ENCODE results near the gene CEP43.

CEP43 gene

DNA sequence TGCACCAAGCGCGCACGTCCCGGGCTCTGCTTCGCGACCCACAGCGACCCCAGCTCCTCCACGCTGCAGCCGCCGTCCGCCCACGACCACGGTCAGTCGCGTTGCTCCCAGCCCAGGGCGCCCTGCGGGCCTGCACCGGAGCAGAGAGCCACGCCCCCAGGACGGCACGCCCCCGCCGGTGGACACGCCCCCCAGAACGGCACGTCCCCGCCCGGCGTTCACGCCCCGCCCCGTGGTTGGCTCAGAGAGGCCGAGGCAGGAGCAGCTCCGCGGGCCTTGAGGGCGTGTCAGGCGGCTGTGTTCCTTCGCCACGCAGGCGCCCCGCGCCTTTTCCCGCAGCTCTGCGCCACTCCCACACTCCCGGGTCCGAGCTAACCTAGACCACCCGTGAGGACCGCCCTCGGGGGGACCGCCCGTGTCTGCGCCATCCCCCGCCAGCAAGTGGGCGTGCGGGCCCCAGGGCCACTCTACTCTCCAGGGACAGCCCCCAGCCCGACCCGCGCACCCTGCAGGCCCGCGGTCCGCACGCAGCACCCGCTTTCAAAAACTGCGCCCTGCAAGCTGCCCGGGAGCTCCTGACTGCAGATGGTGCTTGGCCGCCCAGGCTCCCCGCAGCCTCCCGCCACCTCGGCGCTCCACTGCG lies 42.6 kb upstream of the CEP43 start, which contains the start of gene RNASET2:
Gene RNASET2, minus strand, starts transcription at position 107 of the 643 bp plus-strand sequence. CDS start 368 bp downstream, outside the sequence.
- Histone ChIP-seq H3K27me3 (replicated peaks; ENCODE audit: control insufficient read depth, insufficient read depth, low read length) (no peaks in the 10 kb centered on the region), H3K4me3 (replicated peaks; ENCODE audit: low read depth, low read length) (peak within 1 kb of the TSS; percentile 69), H3K36me3 (ENCODE audit: control insufficient read depth, insufficient read depth, low read length) (peaks cover 2% of the 10 kb centered on the region)
- DNase-seq (ENCODE audit: extremely low read depth, insufficient read length): peak; percentile 95
- TF ChIP-seq, protein P1, sequence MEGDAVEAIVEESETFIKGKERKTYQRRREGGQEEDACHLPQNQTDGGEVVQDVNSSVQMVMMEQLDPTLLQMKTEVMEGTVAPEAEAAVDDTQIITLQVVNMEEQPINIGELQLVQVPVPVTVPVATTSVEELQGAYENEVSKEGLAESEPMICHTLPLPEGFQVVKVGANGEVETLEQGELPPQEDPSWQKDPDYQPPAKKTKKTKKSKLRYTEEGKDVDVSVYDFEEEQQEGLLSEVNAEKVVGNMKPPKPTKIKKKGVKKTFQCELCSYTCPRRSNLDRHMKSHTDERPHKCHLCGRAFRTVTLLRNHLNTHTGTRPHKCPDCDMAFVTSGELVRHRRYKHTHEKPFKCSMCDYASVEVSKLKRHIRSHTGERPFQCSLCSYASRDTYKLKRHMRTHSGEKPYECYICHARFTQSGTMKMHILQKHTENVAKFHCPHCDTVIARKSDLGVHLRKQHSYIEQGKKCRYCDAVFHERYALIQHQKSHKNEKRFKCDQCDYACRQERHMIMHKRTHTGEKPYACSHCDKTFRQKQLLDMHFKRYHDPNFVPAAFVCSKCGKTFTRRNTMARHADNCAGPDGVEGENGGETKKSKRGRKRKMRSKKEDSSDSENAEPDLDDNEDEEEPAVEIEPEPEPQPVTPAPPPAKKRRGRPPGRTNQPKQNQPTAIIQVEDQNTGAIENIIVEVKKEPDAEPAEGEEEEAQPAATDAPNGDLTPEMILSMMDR (IDR thresholded peaks at IDR 0.05; ENCODE audit: insufficient read depth, low read length, poor library complexity, severe bottlenecking): no peak

DNA sequence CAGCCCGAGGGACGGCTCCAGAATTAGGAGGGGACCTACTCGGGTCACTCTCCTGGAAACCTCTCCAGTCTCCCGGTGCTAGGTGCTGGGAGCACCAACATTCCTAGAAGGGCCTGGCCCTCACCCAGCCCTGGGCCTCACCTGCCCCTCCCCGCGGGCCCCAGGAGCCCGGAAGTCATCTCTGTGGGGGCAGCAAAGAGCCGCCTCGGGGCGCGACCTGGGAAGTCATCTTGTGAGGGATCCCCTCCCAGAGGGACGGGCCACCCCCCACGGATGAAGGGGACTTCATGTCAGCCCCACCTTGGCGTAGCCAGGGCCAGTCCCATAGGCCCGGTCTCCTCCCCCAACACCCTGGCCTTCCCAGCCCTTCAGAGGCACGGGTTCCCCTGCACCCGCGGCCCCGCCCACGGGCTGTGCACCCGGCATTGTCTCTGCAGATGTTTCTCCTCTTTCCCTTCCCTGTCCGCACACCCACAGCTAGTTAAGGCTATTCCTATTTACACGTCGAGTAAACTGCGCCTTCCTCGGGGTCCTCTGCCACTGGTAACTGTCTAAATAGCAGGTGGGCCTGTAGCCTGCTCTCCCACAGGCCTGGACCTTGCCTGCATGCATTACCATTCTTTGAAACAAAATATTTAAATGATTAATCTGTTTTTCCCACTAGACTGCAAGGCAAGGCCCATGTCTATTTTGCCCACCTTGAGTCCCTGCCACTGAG lies 42.0 kb upstream of the CEP43 start:
- peak overlapping the region; percentile 69 for H3K4me3 ChIP-seq (replicated peaks; ENCODE audit: low read depth, low read length)
- TF ChIP-seq, protein P1 (IDR thresholded peaks at IDR 0.05; ENCODE audit: insufficient read depth, low read length, poor library complexity, severe bottlenecking): peak; percentile 9
- H3K36me3 ChIP-seq (ENCODE audit: control insufficient read depth, insufficient read depth, low read length): peaks cover under 1% of the 10 kb centered on the region; the same call in 1 of the 2 replicates
- peak; percentile 82 for DNase-seq (ENCODE audit: extremely low read depth, insufficient read length)
- no peaks in the 10 kb centered on the region for H3K27me3 ChIP-seq (replicated peaks; ENCODE audit: control insufficient read depth, insufficient read depth, low read length)

DNA sequence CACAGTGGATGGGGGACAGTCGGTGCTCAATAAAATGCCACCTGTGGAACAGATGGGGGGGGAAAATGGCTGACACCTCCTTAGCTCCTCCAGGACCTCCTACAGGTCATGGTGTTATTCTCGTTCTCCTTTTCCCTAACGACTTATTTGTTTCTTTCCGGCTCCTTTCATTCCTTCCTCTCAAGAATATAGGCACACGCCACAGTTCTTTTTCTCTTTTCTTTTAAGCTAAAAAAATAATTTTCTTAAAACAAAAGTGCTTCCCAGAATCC lies 41.5 kb upstream of the CEP43 start:
- Histone ChIP-seq H3K4me3 (replicated peaks; ENCODE audit: low read depth, low read length) (peak overlapping the region; percentile 69), H3K36me3 (ENCODE audit: control insufficient read depth, insufficient read depth, low read length) (no peaks in the 10 kb centered on the region), H3K27me3 (replicated peaks; ENCODE audit: control insufficient read depth, insufficient read depth, low read length) (no peaks in the 10 kb centered on the region)
- DNase-seq (ENCODE audit: extremely low read depth, insufficient read length): no peak
- TF ChIP-seq, protein P1 (IDR thresholded peaks at IDR 0.05; ENCODE audit: insufficient read depth, low read length, poor library complexity, severe bottlenecking): no peak

DNA sequence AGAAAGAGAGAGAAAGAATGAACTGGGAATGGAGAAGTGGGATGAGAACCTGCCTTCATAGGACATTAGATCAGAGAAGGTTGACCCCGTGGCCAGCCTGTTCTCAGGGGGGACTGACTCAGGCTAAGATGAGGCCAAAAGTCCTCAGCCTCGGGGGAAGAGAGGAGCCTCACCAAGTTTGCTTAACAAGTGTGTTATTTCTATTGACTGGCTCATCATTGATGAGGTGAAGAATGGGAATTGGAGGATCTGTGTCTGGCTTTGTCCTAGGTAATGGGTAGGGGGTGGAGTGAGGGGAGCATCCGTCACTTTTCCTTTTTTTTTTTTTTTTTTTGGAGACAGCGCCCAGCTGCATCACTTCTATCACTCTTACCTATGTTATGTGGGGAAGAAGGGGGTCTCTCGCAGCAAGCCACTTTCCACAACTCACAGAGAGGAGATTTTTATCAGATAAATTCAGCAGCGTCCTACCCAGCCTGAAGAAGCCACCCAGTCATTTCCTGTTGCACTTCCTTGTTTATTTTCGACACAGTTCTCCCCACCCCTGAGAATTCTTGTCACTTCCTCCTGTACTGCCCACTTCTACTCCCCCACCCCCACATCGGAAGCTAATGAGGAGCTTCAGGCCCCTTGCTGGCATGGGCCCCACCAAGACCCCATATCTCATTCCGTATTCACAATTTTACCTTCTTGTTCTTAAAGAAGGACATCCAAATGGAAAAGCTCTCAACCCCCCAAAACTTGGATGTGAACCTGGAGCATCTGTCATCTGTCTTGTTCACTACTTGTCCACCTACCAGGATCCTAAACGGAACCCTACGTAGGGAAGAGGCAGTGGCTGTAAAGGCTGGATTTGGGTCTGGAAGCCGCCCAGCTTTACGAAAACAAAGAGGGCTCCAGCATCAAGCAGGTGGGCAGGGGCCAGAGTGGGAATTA lies 40.0 kb upstream of the CEP43 start:
- Histone ChIP-seq H3K36me3 (ENCODE audit: control insufficient read depth, insufficient read depth, low read length) (no peaks in the 10 kb centered on the region), H3K4me3 (replicated peaks; ENCODE audit: low read depth, low read length) (peak overlapping the region; percentile 0; the same call in 1 of the 2 replicates), H3K27me3 (replicated peaks; ENCODE audit: control insufficient read depth, insufficient read depth, low read length) (no peaks in the 10 kb centered on the region)
- DNase-seq (ENCODE audit: extremely low read depth, insufficient read length): peak; percentile 44
- TF ChIP-seq, protein P1 (IDR thresholded peaks at IDR 0.05; ENCODE audit: insufficient read depth, low read length, poor library complexity, severe bottlenecking): no peak

DNA sequence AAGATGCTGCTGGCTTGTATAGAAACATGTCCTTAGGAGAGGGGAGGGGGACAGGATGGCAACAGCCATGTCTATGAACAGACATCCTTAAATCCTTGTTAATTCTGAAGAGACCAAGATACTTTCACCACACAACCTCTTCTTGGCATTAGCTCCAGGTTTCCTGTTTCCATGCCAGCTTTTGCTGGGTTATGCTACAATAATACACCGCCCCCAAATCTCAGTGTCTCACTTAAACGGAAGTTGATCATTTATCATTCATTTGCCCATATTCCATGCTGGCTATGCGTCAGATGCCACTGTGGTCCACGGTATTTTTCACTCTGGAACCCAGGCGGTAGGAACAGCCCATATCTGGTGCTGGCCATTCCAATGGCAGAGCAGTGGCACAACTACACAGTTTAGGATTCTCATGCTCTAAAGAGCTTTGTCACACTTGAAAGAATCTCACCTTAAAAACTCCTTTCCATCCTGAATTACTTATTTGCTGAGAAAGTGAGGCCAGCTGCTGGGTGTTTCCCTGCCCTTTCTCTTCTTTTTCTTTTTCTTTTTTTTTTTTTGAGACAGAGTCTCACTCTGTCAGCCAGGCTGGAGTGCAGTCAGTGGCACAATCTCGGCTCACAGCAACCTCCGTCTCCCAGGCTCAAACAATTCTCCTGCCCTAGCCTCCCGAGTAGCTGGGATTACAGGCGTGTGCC lies 39.1 kb upstream of the CEP43 start:
- Histone ChIP-seq H3K36me3 (ENCODE audit: control insufficient read depth, insufficient read depth, low read length) (no peaks in the 10 kb centered on the region), H3K4me3 (replicated peaks; ENCODE audit: low read depth, low read length) (no peak overlapping the region), H3K27me3 (replicated peaks; ENCODE audit: control insufficient read depth, insufficient read depth, low read length) (no peaks in the 10 kb centered on the region)
- TF ChIP-seq, protein P1 (IDR thresholded peaks at IDR 0.05; ENCODE audit: insufficient read depth, low read length, poor library complexity, severe bottlenecking): no peak
- DNase-seq (ENCODE audit: extremely low read depth, insufficient read length): no peak

Data from GM06990 (cell line).